IPS DF 6.9 (cell line): Measurements from ENCODE around the gene IQGAP1.

Experiments used
- DNase-seq: peaks from one replicate; pipeline ENCODE4 v3.0.0-alpha.2; 2013; ENCODE audit warnings: low read depth, low spot score
- H3K27ac ChIP-seq: one replicate; pipeline ENCODE4 v1.5.1; 2013; ENCODE audit warnings: low read length, control low read depth
- H3K27me3 ChIP-seq: 2 replicates; pipeline ENCODE4 v1.6.1; 2013; ENCODE audit warnings: mild to moderate bottlenecking, low read length; ENCODE audit not compliant: control insufficient read depth, insufficient read depth
- H3K36me3 ChIP-seq: 2 replicates; pipeline ENCODE4 v1.6.1; 2013; ENCODE audit warnings: low read length; ENCODE audit not compliant: control insufficient read depth, insufficient read depth
- H3K4me1 ChIP-seq: 2 replicates; pipeline ENCODE4 v1.6.1; 2013; ENCODE audit warnings: low read length; ENCODE audit not compliant: control insufficient read depth, insufficient read depth
- H3K4me3 ChIP-seq: 2 replicates; pipeline ENCODE4 v1.5.1; 2013; ENCODE audit warnings: mild to moderate bottlenecking, low read length
- H3K9me3 ChIP-seq: 2 replicates; pipeline ENCODE4 v1.6.1; 2013; ENCODE audit warnings: low read length, inconsistent platforms; ENCODE audit not compliant: control insufficient read depth, insufficient read depth
- WGBS: extraction: QIAGEN DNeasy Blood & Tissue Kit; methylation state at CpG from one replicate; pipeline ENCODE4 v1.1.7; 2013; ENCODE audit warnings: mixed read lengths, missing lambda C conversion rate; ENCODE audit not compliant: insufficient read length, insufficient coverage; 5-methylcytosine and 5-hydroxymethylcytosine counted together

The IQGAP1 gene

GRCh38 chr15:90419738-90420406 is 31.8 kb downstream of the IQGAP1 start:
- Histone ChIP-seq H3K36me3 (no peaks in the 10 kb centered on the region), H3K27me3 (no peaks in the 10 kb centered on the region), H3K4me1 (peaks cover 1% of the 10 kb centered on the region; the same call in 1 of the 2 replicates), H3K27ac (no peak overlapping the region), H3K9me3 (no peaks in the 10 kb centered on the region), H3K4me3 (no peak overlapping the region)
- no peak for DNase-seq
- WGBS: 100% methylated on average over 1 of the region's 6 CpGs

- no peaks in the 10 kb centered on the region for H3K36me3 ChIP-seq
These were observed 32.4 kb downstream of the IQGAP1 start for GRCh38 chr15:90420451-90420850.

GRCh38 chr15:90421527-90421926 is 33.5 kb downstream of the IQGAP1 start:
- Histone ChIP-seq H3K27ac (no peak overlapping the region), H3K4me1 (peaks cover 1% of the 10 kb centered on the region; the same call in 1 of the 2 replicates)

More at GRCh38 chr15:90420451-90420850, 32.4 kb downstream of the IQGAP1 start:
- Histone ChIP-seq H3K27ac (no peak overlapping the region), H3K4me3 (no peak overlapping the region), H3K4me1 (peaks cover 1% of the 10 kb centered on the region; the same call in 1 of the 2 replicates), H3K27me3 (no peaks in the 10 kb centered on the region), H3K9me3 (no peaks in the 10 kb centered on the region)
- DNase-seq: no peak
- WGBS: no CpG with 5 or more reads among the region's 1 CpG

GRCh38 chr15:90422043-90422442 is 34.0 kb downstream of the IQGAP1 start:
- Histone ChIP-seq H3K27ac (no peak overlapping the region), H3K4me1 (peaks cover 1% of the 10 kb centered on the region; the same call in 1 of the 2 replicates)
- no CpG with 5 or more reads among the region's 2 CpGs for WGBS

More at GRCh38 chr15:90421527-90421926, 33.5 kb downstream of the IQGAP1 start:
- no peak for DNase-seq
- Histone ChIP-seq H3K27me3 (no peaks in the 10 kb centered on the region), H3K9me3 (no peaks in the 10 kb centered on the region), H3K4me3 (no peak overlapping the region), H3K36me3 (no peaks in the 10 kb centered on the region)
- no CpG with 5 or more reads among the region's 3 CpGs for WGBS

GRCh38 chr15:90422936-90423335 is 34.9 kb downstream of the IQGAP1 start:
- Histone ChIP-seq H3K27me3 (no peaks in the 10 kb centered on the region), H3K36me3 (no peaks in the 10 kb centered on the region), H3K9me3 (no peaks in the 10 kb centered on the region), H3K4me1 (peaks cover 1% of the 10 kb centered on the region), H3K27ac (no peak overlapping the region), H3K4me3 (no peak overlapping the region)
- no CpG with 5 or more reads among the region's 3 CpGs for WGBS
- no peak for DNase-seq

More at GRCh38 chr15:90422043-90422442, 34.0 kb downstream of the IQGAP1 start:
- H3K27me3 ChIP-seq: no peaks in the 10 kb centered on the region
- no peak for DNase-seq
- no peak overlapping the region for H3K4me3 ChIP-seq
- no peaks in the 10 kb centered on the region for H3K9me3 ChIP-seq
- H3K36me3 ChIP-seq: no peaks in the 10 kb centered on the region

GRCh38 chr15:90423801-90424319 is 35.8 kb downstream of the IQGAP1 start:
- Histone ChIP-seq H3K9me3 (no peaks in the 10 kb centered on the region), H3K27me3 (no peaks in the 10 kb centered on the region), H3K27ac (no peak overlapping the region), H3K4me3 (no peak overlapping the region), H3K4me1 (peaks cover 1% of the 10 kb centered on the region), H3K36me3 (no peaks in the 10 kb centered on the region)
- no peak for DNase-seq
- no CpG with 5 or more reads among the region's 4 CpGs for WGBS

- Histone ChIP-seq H3K4me1 (no peaks in the 10 kb centered on the region; the same call in none of the 2 replicates), H3K27ac (no peak overlapping the region), H3K9me3 (no peaks in the 10 kb centered on the region), H3K27me3 (no peaks in the 10 kb centered on the region), H3K36me3 (no peaks in the 10 kb centered on the region), H3K4me3 (no peak overlapping the region)
- WGBS: no CpG with 5 or more reads among the region's 2 CpGs
- DNase-seq: no peak
These were observed 37.8 kb downstream of the IQGAP1 start for GRCh38 chr15:90425726-90426346.

GRCh38 chr15:90427185-90427584 is 39.1 kb downstream of the IQGAP1 start:
- Histone ChIP-seq H3K9me3 (no peaks in the 10 kb centered on the region), H3K27ac (no peak overlapping the region), H3K4me1 (no peaks in the 10 kb centered on the region; the same call in none of the 2 replicates), H3K4me3 (no peak overlapping the region), H3K36me3 (no peaks in the 10 kb centered on the region), H3K27me3 (no peaks in the 10 kb centered on the region)
- DNase-seq: no peak
- no CpG with 5 or more reads among the region's 5 CpGs for WGBS

GRCh38 chr15:90432253-90432652 is 44.2 kb downstream of the IQGAP1 start:
- WGBS: no CpG with 5 or more reads among the region's 1 CpG
- Histone ChIP-seq H3K27ac (no peak overlapping the region), H3K27me3 (no peaks in the 10 kb centered on the region), H3K4me1 (no peaks in the 10 kb centered on the region; the same call in 1 of the 2 replicates), H3K9me3 (no peaks in the 10 kb centered on the region), H3K36me3 (no peaks in the 10 kb centered on the region), H3K4me3 (no peak overlapping the region)
- DNase-seq: no peak

GRCh38 chr15:90435652-90436337 is 47.8 kb downstream of the IQGAP1 start:
- DNase-seq: no peak
- no peaks in the 10 kb centered on the region for H3K27me3 ChIP-seq
- no peaks in the 10 kb centered on the region for H3K36me3 ChIP-seq
- H3K4me1 ChIP-seq: no peaks in the 10 kb centered on the region
- H3K4me3 ChIP-seq: no peak overlapping the region
- no peaks in the 10 kb centered on the region for H3K9me3 ChIP-seq
- H3K27ac ChIP-seq: no peak overlapping the region
- WGBS: no CpG with 5 or more reads among the region's 1 CpG
